CD8-positive, alpha-beta memory T cell (primary cell): ENCODE results near the gene RAD52. TPM values are rescaled to one million over a fixed set of nuclear protein-coding genes. Genes with fewer than 3 reads are reported as not detected.

ENCODE experiments used
- CTCF ChIA-PET: fragments of 350-600 bp; sonication (Branson Sonifier 250); formaldehyde crosslinking; loops from one replicate; lab custom pipeline; 2021; ENCODE audit warnings: antibody characterized with exemption; lab: Charles Lee
- POLR2A ChIA-PET: fragments of 350-600 bp; sonication (Branson Sonifier 250); formaldehyde crosslinking; loops from one replicate; lab custom pipeline; 2021; ENCODE audit warnings: antibody characterized with exemption; lab: Charles Lee
- DNase-seq, 5 donors: peaks; one replicate each; pipeline versions ENCODE4 v3.0.0 to v3.0.0-alpha.2; 2020 to 2022; ENCODE audit warnings: mixed read lengths in 1 of 5
- H3K27ac ChIP-seq: one replicate; pipeline ENCODE4 v1.7.0; 2013; ENCODE audit warnings: low read depth, mild to moderate bottlenecking, low read length, moderate library complexity
- H3K27me3 ChIP-seq: 2 replicates; pipeline ENCODE4 v1.7.0; 2013; ENCODE audit warnings: low read length, mild to moderate bottlenecking; ENCODE audit not compliant: insufficient read depth, poor library complexity, severe bottlenecking
- H3K36me3 ChIP-seq: 2 replicates; pipeline ENCODE4 v1.7.0; 2013; ENCODE audit warnings: mild to moderate bottlenecking, low read length, moderate library complexity; ENCODE audit not compliant: insufficient read depth
- H3K4me1 ChIP-seq: 2 replicates; pipeline ENCODE4 v1.7.0; 2013; ENCODE audit warnings: mild to moderate bottlenecking, low read length, moderate library complexity; ENCODE audit not compliant: insufficient read depth
- H3K4me3 ChIP-seq: 2 replicates; pipeline ENCODE4 v1.7.0; 2013; ENCODE audit warnings: mild to moderate bottlenecking, low read length
- H3K9me3 ChIP-seq: 2 replicates; pipeline ENCODE4 v1.7.0; 2013; ENCODE audit warnings: mild to moderate bottlenecking, low read length
- H3K27ac Mint-ChIP-seq, 8 donors: one replicate each; pipeline ENCODE4 v1.8.0; 2020 to 2021; ENCODE audit warnings: mixed read lengths in 8 of 8, mild to moderate bottlenecking in 6 of 8, inconsistent platforms in 3 of 8, moderate library complexity in 3 of 8
- H3K27me3 Mint-ChIP-seq, 2 donors: one replicate each; pipeline ENCODE4 v1.8.0; 2020 to 2021; ENCODE audit warnings: mixed read lengths in 2 of 2, mild to moderate bottlenecking in 1 of 2, moderate library complexity in 1 of 2
- H3K36me3 Mint-ChIP-seq, 3 donors: one replicate each; pipeline ENCODE4 v1.8.0; 2020 to 2021; ENCODE audit warnings: mixed read lengths in 3 of 3, inconsistent platforms in 1 of 3, mild to moderate bottlenecking in 1 of 3
- H3K4me1 Mint-ChIP-seq, 3 donors: one replicate each; pipeline ENCODE4 v1.8.0; 2020 to 2021; ENCODE audit warnings: mixed read lengths in 3 of 3, inconsistent platforms in 1 of 3, mild to moderate bottlenecking in 1 of 3
- H3K4me3 Mint-ChIP-seq, 7 donors: one replicate each; pipeline ENCODE4 v1.8.0; 2020 to 2021; ENCODE audit warnings: mixed read lengths in 7 of 7, mild to moderate bottlenecking in 6 of 7, moderate library complexity in 4 of 7, inconsistent platforms in 2 of 7
- H3K9me3 Mint-ChIP-seq, 5 donors: one replicate each; pipeline ENCODE4 v1.8.0; 2020 to 2022; ENCODE audit warnings: mixed read lengths in 5 of 5, mild to moderate bottlenecking in 3 of 5, moderate library complexity in 2 of 5, inconsistent platforms in 1 of 5
- polyA plus RNA-seq: library from polyadenylated mRNA; unstranded; fragments of 300-500 nt; fragmentation: Illumina TruSeq; gene quantifications from one replicate; pipeline ENCODE4 v1.2.3, GENCODE V29; 2021
- total RNA-seq, 2 experiments: library from RNA; stranded (reverse); gene quantifications; one replicate each; pipeline ENCODE4 v1.2.3, GENCODE V29; 2021

The RAD52 gene
- total and polyA plus RNA-seq, 3 experiments from 2014 or later = 4.1 to 13.8 (median 13.2) TPM

DNA sequence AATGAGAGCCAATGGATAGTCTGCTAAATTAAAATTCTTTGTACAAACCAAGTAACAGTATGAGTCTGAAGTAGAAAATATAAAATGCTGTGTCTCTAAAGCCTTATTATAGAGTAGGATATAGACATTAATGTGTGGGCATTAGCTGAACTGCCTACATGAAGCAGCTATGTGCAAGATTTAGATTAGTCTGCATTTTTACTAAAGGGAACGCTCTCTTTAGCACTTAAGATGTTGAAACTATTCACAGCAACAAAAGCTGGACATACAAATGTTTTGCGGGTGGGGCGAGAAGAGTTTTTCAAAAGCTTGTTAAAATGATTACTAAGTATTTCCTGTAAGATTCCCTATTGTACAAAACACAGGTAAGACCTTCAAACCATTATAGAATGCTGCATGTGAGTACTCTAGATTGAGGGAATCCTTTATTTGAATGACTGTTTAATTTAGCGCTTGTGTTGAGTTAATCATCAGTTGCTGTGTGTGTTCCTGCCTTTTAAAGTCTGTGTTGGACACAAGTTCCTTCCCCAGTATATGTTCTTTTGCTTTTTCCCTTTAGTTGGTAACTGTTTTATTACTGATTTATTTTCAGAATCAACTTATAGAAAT, 87.1 kb downstream of the RAD52 start:
- H3K27me3 Mint-ChIP-seq = no peaks in the 10 kb centered on the region
- no peak for DNase-seq
- peaks cover 51% of the 10 kb centered on the region for H3K36me3 ChIP-seq
- H3K27ac ChIP-seq = no peak overlapping the region
- no peaks in the 10 kb centered on the region for H3K9me3 Mint-ChIP-seq
- no peak overlapping the region for H3K4me3 Mint-ChIP-seq
- no peaks in the 10 kb centered on the region for H3K4me1 ChIP-seq
- H3K36me3 Mint-ChIP-seq = peaks cover 0 to 85% (median 15%) of the 10 kb centered on the region in 3 donors
- no peak overlapping the region for H3K4me3 ChIP-seq
- H3K27me3 ChIP-seq = no peaks in the 10 kb centered on the region
- POLR2A ChIA-PET = no interaction called here
- H3K27ac Mint-ChIP-seq = peak overlapping the region in 5 of 8 donors; percentile 1 to 82 (median 46)
- H3K9me3 ChIP-seq = no peaks in the 10 kb centered on the region
- peaks cover 16 to 43% (median 19%) of the 10 kb centered on the region in 3 donors for H3K4me1 Mint-ChIP-seq
- CTCF ChIA-PET = interaction anchor here (1.6 kb wide), 1 partner anchor 87 kb away, joined by 3 read pairs; the partner anchor contains the start of gene RAD52

Other genes starting within 250 kb of the RAD52 start
- gene WNK1, start 197.1 kb downstream of the RAD52 start, total RNA-seq = 100 to 1,000 TPM; 174 to 176 TPM
- 47.4 TPM for gene WNK1, start 197.1 kb downstream of the RAD52 start, polyA plus RNA-seq
- gene ERC1, start 41.5 kb upstream of the RAD52 start, total RNA-seq = 10 to 100 TPM; 22.6 to 24.2 TPM
- gene ERC1, start 41.5 kb upstream of the RAD52 start, polyA plus RNA-seq = 11.0 TPM